GM12892 (cell line): ENCODE measurements around the gene CCDC174.

Experiments
- POLR2A ChIP-seq: IDR thresholded peaks from 2 replicates; pipeline ENCODE4 v1.6.1; 2011; ENCODE audit warnings: low read depth, low read length, control low read depth
- POLR2AphosphoS5 ChIP-seq: IDR thresholded peaks from 2 replicates; pipeline ENCODE4 v1.6.1; 2011; ENCODE audit warnings: low read depth, low read length, control low read depth
- TAF1 ChIP-seq: IDR thresholded peaks from 2 replicates; pipeline ENCODE4 v1.6.1; 2011; ENCODE audit warnings: low read depth, mild to moderate bottlenecking, control low read depth, low read length, borderline replicate concordance

GRCh38 chr3:14721126-14721864, 69.7 kb downstream of the CCDC174 start:
- no peak for TF ChIP-seq POLR2A
- TF ChIP-seq POLR2AphosphoS5: no peak
- TF ChIP-seq TAF1: no peak
